CD14-positive monocyte (primary cell): ENCODE results near the gene THSD7A. TPM values are rescaled to one million over a fixed set of nuclear protein-coding genes. Genes with fewer than 3 reads are reported as not detected.

Experiments used
- DNase-seq, 3 donors: peaks; one replicate each; pipeline ENCODE4 v3.0.0-alpha.2; 2011 to 2022
- H2AFZ ChIP-seq: 2 replicates; pipeline ENCODE4 v1.6.0; 2012; ENCODE audit warnings: mild to moderate bottlenecking, low read depth, low read length, inconsistent platforms; ENCODE audit not compliant: insufficient read depth, poor library complexity, severe bottlenecking
- H3K27ac ChIP-seq, 2 donors: 1 replicate in 1 of 2; 2 replicates in 1 of 2; pipeline ENCODE4 v1.5.1; 2012 to 2013; ENCODE audit warnings: low read length in 2 of 2, control low read depth in 1 of 2, inconsistent platforms in 1 of 2, low read depth in 1 of 2, mild to moderate bottlenecking in 1 of 2
- H3K27me3 ChIP-seq, 2 donors: one replicate each; pipeline versions ENCODE4 v1.6.0 to v1.6.1; 2011 to 2013; ENCODE audit warnings: low read length in 2 of 2; ENCODE audit not compliant: control insufficient read depth in 2 of 2, insufficient read depth in 2 of 2
- H3K36me3 ChIP-seq, 2 donors: replicated peaks in 1 of 2; 1 replicate in 1 of 2; 2 replicates in 1 of 2; pipeline versions ENCODE4 v1.5.1 to v1.6.1; 2012 to 2013; ENCODE audit warnings: low read length in 2 of 2, control low read depth in 1 of 2, inconsistent platforms in 1 of 2, mild to moderate bottlenecking in 1 of 2; ENCODE audit not compliant: insufficient read depth in 2 of 2, control insufficient read depth in 1 of 2
- H3K4me1 ChIP-seq, 2 donors: 1 replicate in 1 of 2; 2 replicates in 1 of 2; pipeline versions ENCODE4 v1.5.1 to v1.6.1; 2012 to 2013; ENCODE audit warnings: low read length in 2 of 2, control low read depth in 1 of 2, inconsistent platforms in 1 of 2, mild to moderate bottlenecking in 1 of 2, moderate library complexity in 1 of 2; ENCODE audit not compliant: insufficient read depth in 2 of 2, control insufficient read depth in 1 of 2
- H3K4me2 ChIP-seq: replicated peaks from 2 replicates; pipeline ENCODE3; 2012; ENCODE audit warnings: low read length, moderate library complexity, mild to moderate bottlenecking; ENCODE audit not compliant: poor library complexity, severe bottlenecking; ENCODE audit errors: extremely low read depth
- H3K4me3 ChIP-seq, 3 experiments: fragments of 200-600 bp in 1 of 3; sonication (generic) in 1 of 3; replicated peaks in 1 of 3; 1 replicate in 2 of 3; 2 replicates in 1 of 3; pipeline ENCODE4 v1.5.1; 2011 to 2013; ENCODE audit warnings: low read length in 3 of 3, mild to moderate bottlenecking in 3 of 3, control low read depth in 2 of 3, low read depth in 2 of 3, inconsistent platforms in 1 of 3, moderate library complexity in 1 of 3
- H3K79me2 ChIP-seq: 2 replicates; pipeline ENCODE4 v1.6.0; 2012; ENCODE audit warnings: mild to moderate bottlenecking, control low read depth, inconsistent platforms, low read length, moderate library complexity; ENCODE audit not compliant: insufficient read depth
- H3K9ac ChIP-seq: 2 replicates; pipeline ENCODE4 v1.6.0; 2017; ENCODE audit warnings: low read length, mild to moderate bottlenecking; ENCODE audit not compliant: insufficient read depth, poor library complexity, severe bottlenecking
- H3K9me3 ChIP-seq, 2 donors: replicated peaks in 1 of 2; 1 replicate in 1 of 2; 2 replicates in 1 of 2; pipeline versions ENCODE4 v1.5.1 to v1.6.1; 2012 to 2013; ENCODE audit warnings: low read length in 2 of 2, control low read depth in 1 of 2; ENCODE audit not compliant: control insufficient read depth in 1 of 2, insufficient read depth in 1 of 2
- H4K20me1 ChIP-seq: 2 replicates; pipeline ENCODE4 v1.6.0; 2012; ENCODE audit warnings: mild to moderate bottlenecking, low read length, control low read depth, moderate library complexity; ENCODE audit not compliant: insufficient read depth
- H3K27ac Mint-ChIP-seq, 7 donors: one replicate each; pipeline ENCODE4 v1.8.0; 2020; ENCODE audit warnings: mild to moderate bottlenecking in 7 of 7, mixed read lengths in 7 of 7, moderate library complexity in 6 of 7, inconsistent platforms in 2 of 7
- H3K27me3 Mint-ChIP-seq, 3 donors: one replicate each; pipeline ENCODE4 v1.8.0; 2021 to 2022; ENCODE audit warnings: low read depth in 3 of 3, mild to moderate bottlenecking in 3 of 3, mixed read lengths in 3 of 3, moderate library complexity in 3 of 3, inconsistent platforms in 1 of 3
- H3K36me3 Mint-ChIP-seq, 2 donors: one replicate each; pipeline ENCODE4 v1.8.0; 2020; ENCODE audit warnings: mixed read lengths in 2 of 2, inconsistent platforms in 1 of 2, mild to moderate bottlenecking in 1 of 2
- H3K4me1 Mint-ChIP-seq: one replicate; pipeline ENCODE4 v1.8.0; 2020; ENCODE audit warnings: mild to moderate bottlenecking, mixed read lengths
- H3K4me3 Mint-ChIP-seq, 2 donors: one replicate each; pipeline ENCODE4 v1.8.0; 2020; ENCODE audit warnings: mild to moderate bottlenecking in 2 of 2, mixed read lengths in 2 of 2, moderate library complexity in 1 of 2
- H3K9me3 Mint-ChIP-seq, 7 donors: one replicate each; pipeline ENCODE4 v1.8.0; 2020 to 2022; ENCODE audit warnings: mixed read lengths in 7 of 7, mild to moderate bottlenecking in 6 of 7, moderate library complexity in 6 of 7, inconsistent platforms in 2 of 7
- WGBS: methylation state at CpG from one replicate; pipeline ENCODE4 v1.1.5; 2013; ENCODE audit warnings: missing lambda C conversion rate; ENCODE audit not compliant: insufficient coverage; 5-methylcytosine and 5-hydroxymethylcytosine counted together
- intact Hi-C, 2 donors: fragments of 100-400 bp; cut with micrococcal nuclease; formaldehyde crosslinking; loops; one replicate each; pipeline versions ENCODE4 v1.15.0 to v1.15.1; 2023
- polyA plus RNA-seq, 3 donors: library from polyadenylated mRNA; depleted of rRNA in 1 of 3; unstranded in 2 of 3; stranded (reverse) in 1 of 3; fragments of 300-500 nt in 2 of 3; fragments of >200 nt in 1 of 3; fragmentation: Illumina TruSeq in 2 of 3; gene quantifications; 1 replicate in 2 of 3; 2 replicates in 1 of 3; pipeline ENCODE4 v1.2.3, GENCODE V29; 2012 to 2021
- TF ChIP-seq, protein P1 (sequence below): fragments of 200-600 bp; IDR thresholded peaks from one replicate; pipeline ENCODE4 v1.8.0; 2022; ENCODE audit warnings: antibody characterized with exemption, mild to moderate bottlenecking

The THSD7A gene
- polyA plus RNA-seq, 3 donors = under 0.01 TPM; not detected in 2

DNA sequence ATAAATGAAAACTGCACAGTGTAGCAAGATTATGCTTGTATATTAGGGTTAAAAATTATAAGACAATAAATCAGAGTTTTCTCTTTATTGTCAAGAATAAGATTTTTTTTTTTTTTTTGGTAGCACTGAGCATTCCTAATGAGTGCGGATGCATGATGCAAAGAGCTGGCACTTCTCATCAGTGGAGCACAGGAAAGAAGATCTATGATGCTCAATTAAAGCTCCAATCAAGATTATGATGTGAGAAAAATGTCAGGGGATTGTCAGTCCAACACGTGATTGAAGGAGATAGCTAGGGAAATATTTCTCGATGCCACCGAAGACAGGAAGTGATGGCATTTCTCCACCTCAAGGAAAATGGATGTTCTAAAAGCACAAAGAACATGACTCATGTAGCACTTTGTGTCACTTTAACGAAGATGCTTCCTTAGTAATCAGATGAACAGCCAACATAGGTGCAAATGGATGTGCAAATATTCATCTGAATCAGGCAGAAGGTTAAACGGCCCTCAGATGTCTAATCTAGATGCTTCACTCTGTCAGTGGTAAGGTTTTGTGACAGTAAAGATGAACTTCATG lies 240.9 kb downstream of the THSD7A start:
- no peak for DNase-seq
- Histone ChIP-seq H3K9ac (no peak overlapping the region), H3K27ac (no peak overlapping the region), H2AFZ (no peak overlapping the region), H3K79me2 (no peaks in the 10 kb centered on the region), H4K20me1 (no peaks in the 10 kb centered on the region), H3K36me3 (no peaks in the 10 kb centered on the region), H3K4me1 (no peaks in the 10 kb centered on the region), H3K4me2 (no peak overlapping the region), H3K4me3 (no peak overlapping the region), H3K27me3 (no peaks in the 10 kb centered on the region), H3K9me3 (peaks cover 0 to 3% of the 10 kb centered on the region in 2 donors)
- no peaks in the 10 kb centered on the region for H3K4me1 Mint-ChIP-seq
- 84% methylated on average over 4 of the region's 6 CpGs for WGBS
- intact Hi-C loops = no loop called here
- H3K27ac Mint-ChIP-seq = no peak overlapping the region
- H3K27me3 Mint-ChIP-seq = no peaks in the 10 kb centered on the region
- no peak overlapping the region for H3K4me3 Mint-ChIP-seq
- TF ChIP-seq, protein P1, sequence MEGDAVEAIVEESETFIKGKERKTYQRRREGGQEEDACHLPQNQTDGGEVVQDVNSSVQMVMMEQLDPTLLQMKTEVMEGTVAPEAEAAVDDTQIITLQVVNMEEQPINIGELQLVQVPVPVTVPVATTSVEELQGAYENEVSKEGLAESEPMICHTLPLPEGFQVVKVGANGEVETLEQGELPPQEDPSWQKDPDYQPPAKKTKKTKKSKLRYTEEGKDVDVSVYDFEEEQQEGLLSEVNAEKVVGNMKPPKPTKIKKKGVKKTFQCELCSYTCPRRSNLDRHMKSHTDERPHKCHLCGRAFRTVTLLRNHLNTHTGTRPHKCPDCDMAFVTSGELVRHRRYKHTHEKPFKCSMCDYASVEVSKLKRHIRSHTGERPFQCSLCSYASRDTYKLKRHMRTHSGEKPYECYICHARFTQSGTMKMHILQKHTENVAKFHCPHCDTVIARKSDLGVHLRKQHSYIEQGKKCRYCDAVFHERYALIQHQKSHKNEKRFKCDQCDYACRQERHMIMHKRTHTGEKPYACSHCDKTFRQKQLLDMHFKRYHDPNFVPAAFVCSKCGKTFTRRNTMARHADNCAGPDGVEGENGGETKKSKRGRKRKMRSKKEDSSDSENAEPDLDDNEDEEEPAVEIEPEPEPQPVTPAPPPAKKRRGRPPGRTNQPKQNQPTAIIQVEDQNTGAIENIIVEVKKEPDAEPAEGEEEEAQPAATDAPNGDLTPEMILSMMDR = no peak
- H3K36me3 Mint-ChIP-seq = no peaks in the 10 kb centered on the region
- peaks cover 0 to 9% (median 6%) of the 10 kb centered on the region in 7 donors for H3K9me3 Mint-ChIP-seq

DNA sequence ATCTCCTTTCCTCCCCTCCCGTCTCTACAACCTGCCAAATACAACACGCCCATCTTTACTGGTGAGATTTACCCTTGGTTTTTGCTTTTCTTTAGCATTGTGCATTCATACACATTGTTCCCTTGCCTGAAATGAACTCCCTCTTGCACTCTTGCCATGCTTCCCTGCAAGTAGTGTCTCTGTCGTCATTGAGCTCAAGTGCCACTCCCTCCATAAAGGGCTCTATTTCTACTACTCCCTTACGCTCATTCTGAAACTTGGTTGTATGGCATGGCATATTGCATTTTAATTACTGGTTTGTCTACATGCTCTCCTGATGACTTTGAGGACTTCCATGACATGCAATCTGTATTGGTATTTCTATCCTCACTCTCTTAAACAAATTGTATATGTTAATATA lies 242.7 kb downstream of the THSD7A start:
- Histone ChIP-seq H3K27ac (no peak overlapping the region), H3K79me2 (no peaks in the 10 kb centered on the region), H3K9me3 (peaks cover 0 to 3% of the 10 kb centered on the region in 2 donors), H3K9ac (no peak overlapping the region), H3K4me3 (no peak overlapping the region), H3K27me3 (no peaks in the 10 kb centered on the region), H3K4me1 (no peaks in the 10 kb centered on the region), H3K4me2 (no peak overlapping the region), H3K36me3 (no peaks in the 10 kb centered on the region), H2AFZ (no peak overlapping the region), H4K20me1 (no peaks in the 10 kb centered on the region)
- Mint-ChIP-seq H3K4me3 (no peak overlapping the region), H3K9me3 (peaks cover 0 to 4% (median 2%) of the 10 kb centered on the region in 7 donors), H3K4me1 (no peaks in the 10 kb centered on the region), H3K36me3 (no peaks in the 10 kb centered on the region), H3K27me3 (no peaks in the 10 kb centered on the region), H3K27ac (no peak overlapping the region)
- intact Hi-C loops = no loop called here
- DNase-seq = no peak
- TF ChIP-seq, protein P1 = no peak
- WGBS = 95% methylated on average over 2 of the region's 4 CpGs
